Measurements from ENCODE around the gene CYGB. TPM values are rescaled to one million over a fixed set of nuclear protein-coding genes. Genes with fewer than 3 reads are reported as not detected.

The CYGB gene
- total and polyA plus RNA-seq, 10 of the 15 experiments (the other 5 are each of a cell fraction or from before 2014, with no cell fraction given) = 0.34 TPM; not detected in 9

DNA sequence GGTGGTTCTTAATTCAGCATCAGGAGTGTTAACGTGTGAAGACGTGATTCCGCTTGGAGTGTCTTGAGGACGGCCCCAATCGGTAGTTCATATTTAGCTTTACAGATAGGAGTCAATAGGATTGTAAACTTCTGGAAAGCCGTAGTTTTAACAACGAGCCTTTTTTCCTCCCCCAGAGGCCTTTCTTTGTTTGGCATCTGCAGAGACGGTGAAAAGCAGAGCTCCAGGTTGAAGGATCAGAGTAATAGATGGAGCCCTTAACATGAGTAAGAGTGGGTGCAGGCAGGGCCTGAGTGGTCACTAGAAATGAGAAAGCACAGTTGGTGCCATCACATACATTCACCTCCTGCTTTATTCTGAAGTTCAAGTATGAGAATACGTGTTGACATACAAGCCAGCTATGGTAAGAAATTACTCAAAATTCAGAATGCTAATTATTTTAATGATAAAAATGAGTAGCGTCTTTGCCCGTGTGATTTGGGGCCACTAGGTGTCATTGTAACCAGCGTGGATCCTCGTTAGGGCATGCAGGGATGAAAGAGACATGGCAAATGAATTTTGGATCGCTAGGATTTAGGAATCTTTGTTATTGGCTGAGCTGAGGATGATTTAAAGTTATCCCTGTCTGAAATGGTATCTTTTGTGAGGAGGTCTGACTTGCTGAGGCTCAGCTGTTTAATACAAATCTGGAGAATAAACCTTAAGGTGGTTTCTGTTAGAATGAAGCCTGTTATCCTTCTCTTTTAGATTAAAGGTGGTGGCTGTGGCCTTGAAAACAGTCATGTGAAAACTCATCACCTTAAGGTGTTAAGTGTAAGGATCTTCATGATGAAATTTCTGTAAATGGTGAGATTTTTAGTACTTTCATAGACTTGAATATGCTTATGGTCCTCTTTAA lies 20.9 kb upstream of the CYGB start:
- peak; percentile 45 for ATAC-seq
- Histone ChIP-seq H3K4me3 (peak overlapping the region; percentile 74), H3K27ac (ENCODE audit: control insufficient read depth, insufficient read depth) (peak overlapping the region; percentile 95), H3K4me1 (ENCODE audit: control insufficient read depth, insufficient read depth, low read length) (peaks cover 17% of the 10 kb centered on the region), H2AFZ (ENCODE audit: control insufficient read depth, low read depth, low read length) (no peak overlapping the region; the same call in none of the 2 replicates), H3K27me3 (replicated peaks in 1 of 2; ENCODE audit: control insufficient read depth in 2 of 2, insufficient read depth in 2 of 2, low read length in 1 of 2) (no peaks in the 10 kb centered on the region), H3K36me3 (ENCODE audit: control insufficient read depth in 2 of 2, insufficient read depth in 2 of 2, low read length in 1 of 2) (peaks cover 5 to 14% of the 10 kb centered on the region in 2 experiments), H3K4me2 (ENCODE audit: control insufficient read depth, insufficient read depth) (peak overlapping the region; percentile 94), H4K20me1 (ENCODE audit: control insufficient read depth, insufficient read depth) (peaks cover 3% of the 10 kb centered on the region; the same call in 1 of the 2 replicates), H3K79me2 (ENCODE audit: control insufficient read depth, insufficient read depth, low read length) (peaks cover 63% of the 10 kb centered on the region), H3K9me3 (replicated peaks; ENCODE audit: control insufficient read depth, insufficient read depth, low read length) (no peaks in the 10 kb centered on the region), H3K9ac (ENCODE audit: control insufficient read depth, insufficient read depth, low read length) (peak overlapping the region; percentile 99)
- no TSS peak for BruUV-seq (replicated peaks)
- intact Hi-C loops (cut with micrococcal nuclease; ENCODE audit: unreplicated experiment) = loop anchor here (2.0 kb wide), 1 partner anchor 66 kb away; no protein-coding TSS in a partner anchor
- in situ Hi-C loops (cut with MboI) = no loop called here
- no peak for TF ChIP-seq FOXM1 (IDR thresholded peaks at IDR 0.05; ENCODE audit: low read depth, low read length)
- TF ChIP-seq PAX5 (IDR thresholded peaks at IDR 0.05; ENCODE audit: borderline replicate concordance, low read depth, low read length) = no peak
- TF ChIP-seq, protein P1, sequence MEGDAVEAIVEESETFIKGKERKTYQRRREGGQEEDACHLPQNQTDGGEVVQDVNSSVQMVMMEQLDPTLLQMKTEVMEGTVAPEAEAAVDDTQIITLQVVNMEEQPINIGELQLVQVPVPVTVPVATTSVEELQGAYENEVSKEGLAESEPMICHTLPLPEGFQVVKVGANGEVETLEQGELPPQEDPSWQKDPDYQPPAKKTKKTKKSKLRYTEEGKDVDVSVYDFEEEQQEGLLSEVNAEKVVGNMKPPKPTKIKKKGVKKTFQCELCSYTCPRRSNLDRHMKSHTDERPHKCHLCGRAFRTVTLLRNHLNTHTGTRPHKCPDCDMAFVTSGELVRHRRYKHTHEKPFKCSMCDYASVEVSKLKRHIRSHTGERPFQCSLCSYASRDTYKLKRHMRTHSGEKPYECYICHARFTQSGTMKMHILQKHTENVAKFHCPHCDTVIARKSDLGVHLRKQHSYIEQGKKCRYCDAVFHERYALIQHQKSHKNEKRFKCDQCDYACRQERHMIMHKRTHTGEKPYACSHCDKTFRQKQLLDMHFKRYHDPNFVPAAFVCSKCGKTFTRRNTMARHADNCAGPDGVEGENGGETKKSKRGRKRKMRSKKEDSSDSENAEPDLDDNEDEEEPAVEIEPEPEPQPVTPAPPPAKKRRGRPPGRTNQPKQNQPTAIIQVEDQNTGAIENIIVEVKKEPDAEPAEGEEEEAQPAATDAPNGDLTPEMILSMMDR (IDR thresholded peaks at IDR 0.05 in 2 of 3, conservative IDR thresholded peaks at IDR 0.05 in 1 of 3; ENCODE audit: control insufficient read depth in 2 of 3, extremely low read depth in 1 of 3, insufficient read depth in 1 of 3, low read depth in 3 of 3, low read length in 3 of 3) = peak; percentile 50 to 71 (median 67); a peak in 5 of 6 replicates
- TF ChIP-seq, protein P2, sequence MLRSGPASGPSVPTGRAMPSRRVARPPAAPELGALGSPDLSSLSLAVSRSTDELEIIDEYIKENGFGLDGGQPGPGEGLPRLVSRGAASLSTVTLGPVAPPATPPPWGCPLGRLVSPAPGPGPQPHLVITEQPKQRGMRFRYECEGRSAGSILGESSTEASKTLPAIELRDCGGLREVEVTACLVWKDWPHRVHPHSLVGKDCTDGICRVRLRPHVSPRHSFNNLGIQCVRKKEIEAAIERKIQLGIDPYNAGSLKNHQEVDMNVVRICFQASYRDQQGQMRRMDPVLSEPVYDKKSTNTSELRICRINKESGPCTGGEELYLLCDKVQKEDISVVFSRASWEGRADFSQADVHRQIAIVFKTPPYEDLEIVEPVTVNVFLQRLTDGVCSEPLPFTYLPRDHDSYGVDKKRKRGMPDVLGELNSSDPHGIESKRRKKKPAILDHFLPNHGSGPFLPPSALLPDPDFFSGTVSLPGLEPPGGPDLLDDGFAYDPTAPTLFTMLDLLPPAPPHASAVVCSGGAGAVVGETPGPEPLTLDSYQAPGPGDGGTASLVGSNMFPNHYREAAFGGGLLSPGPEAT (IDR thresholded peaks at IDR 0.05; ENCODE audit: low read depth) = 0 out of 2 replicates have a peak, but pooled peaks have one; percentile 16
- TF ChIP-seq SMAD5 (IDR thresholded peaks at IDR 0.05; ENCODE audit: low read depth) = 0 out of 2 replicates have a peak, but pooled peaks have one; percentile 9
- TF ChIP-seq ASH2L (IDR thresholded peaks at IDR 0.05; ENCODE audit: borderline replicate concordance, low read depth) = no peak
- TF ChIP-seq ESRRA (IDR thresholded peaks at IDR 0.05; ENCODE audit: low read length) = no peak
- peak; percentile 31; the same call in 1 of the 2 replicates for TF ChIP-seq IKZF1 (conservative IDR thresholded peaks at IDR 0.05)
- no peak for TF ChIP-seq CREB1 (IDR thresholded peaks at IDR 0.05; ENCODE audit: low read depth)
- no peak for TF ChIP-seq FOS (IDR thresholded peaks at IDR 0.05; ENCODE audit: borderline replicate concordance, extremely low read depth, insufficient read length)
- TF ChIP-seq SMAD1 (IDR thresholded peaks at IDR 0.05; ENCODE audit: low read depth, partially characterized antibody) = no peak
- TF ChIP-seq IKZF2 (IDR thresholded peaks at IDR 0.05) = peak; percentile 59 to 63; a peak in 3 of 4 replicates
- no peak for TF ChIP-seq ZNF274 (IDR thresholded peaks at IDR 0.05; ENCODE audit: insufficient read depth, insufficient read length)
- no peak for TF ChIP-seq SRF (IDR thresholded peaks at IDR 0.05; ENCODE audit: low read depth in 2 of 2, low read length in 2 of 2)
- no peak for TF ChIP-seq RUNX3 (IDR thresholded peaks at IDR 0.05; ENCODE audit: low read length)
- peak; percentile 66 for TF ChIP-seq RAD21 (IDR thresholded peaks at IDR 0.05; ENCODE audit: insufficient read depth, low read depth, low read length)
- peak; percentile 51; the same call in 1 of the 2 replicates for TF ChIP-seq SMC3 (IDR thresholded peaks at IDR 0.05; ENCODE audit: borderline replicate concordance, low read length)
- no peak for TF ChIP-seq MXI1 (IDR thresholded peaks at IDR 0.05; ENCODE audit: low read depth, low read length)
- DNase-seq (ENCODE audit: low read depth, low spot score) = no peak
- WGBS (ENCODE audit: insufficient coverage, insufficient replicate concordance, low lambda C conversion rate, missing lambda C conversion rate) = under 1% methylated on average over 14 of the region's 14 CpGs
- RAD21 ChIA-PET (ENCODE audit: unreplicated experiment) = interaction anchor here (0.8 to 4.2 kb wide), 9 partner anchors 9 to 123 kb away, joined by 3 to 33 read pairs (median 9); no protein-coding TSS in a partner anchor
- CTCF ChIA-PET = interaction anchor here (0.8 to 7.9 kb wide), 28 partner anchors 9 to 176 kb away, joined by 3 to 146 read pairs (median 5); partner anchors contain the start of gene AANAT
- POLR2A ChIA-PET = interaction anchor here (0.6 to 2.9 kb wide), 7 partner anchors 8 to 139 kb away, joined by 3 to 13 read pairs (median 3); no protein-coding TSS in a partner anchor
- no peak for FAIRE-seq
- SMC1A ChIA-PET (ENCODE audit: uncharacterized antibody, unreplicated experiment) = interaction anchor here (0.5 to 7.2 kb wide), 23 partner anchors 8 to 155 kb away, joined by 3 to 87 read pairs (median 5); partner anchors contain the start of genes ST6GALNAC2 and UBE2O
